GM23338 (cell line): ENCODE data around the gene RNF151. TPM values are rescaled to one million over a fixed set of nuclear protein-coding genes. Genes with fewer than 3 reads are reported as not detected.

Source experiments
- ATAC-seq: fragments of 200-7000 bp; cut with Tn5 transposase; 3 replicates; pipeline ENCODE4 v1.9.1; 2020
- DNase-seq: peaks from one replicate; pipeline ENCODE4 v3.0.0-alpha.2; 2015; ENCODE audit warnings: low spot score
- H2AFZ ChIP-seq: fragments of 200-600 bp; sonication (generic); 2 replicates; pipeline ENCODE4 v1.8.0; 2016; ENCODE audit warnings: antibody characterized with exemption, mild to moderate bottlenecking, moderate library complexity
- H3F3A ChIP-seq: fragments of 200-600 bp; sonication (generic); replicated peaks from 2 replicates; pipeline ENCODE4 v1.8.0; 2017; ENCODE audit warnings: antibody characterized with exemption, mixed run types, low read depth
- H3K27ac ChIP-seq: fragments of 200-600 bp; sonication (generic); 2 replicates; pipeline ENCODE4 v1.6.1; 2016; ENCODE audit warnings: low read depth
- H3K27me3 ChIP-seq: fragments of 200-600 bp; sonication (generic); 2 replicates; pipeline ENCODE4 v1.8.0; 2016; ENCODE audit warnings: mild to moderate bottlenecking, mixed run types, moderate library complexity; ENCODE audit not compliant: insufficient read depth
- H3K36me3 ChIP-seq: fragments of 200-600 bp; sonication (generic); 2 replicates; pipeline ENCODE4 v1.8.0; 2016; ENCODE audit warnings: mild to moderate bottlenecking; ENCODE audit not compliant: insufficient read depth
- H3K4me1 ChIP-seq: fragments of 200-600 bp; sonication (generic); 2 replicates; pipeline ENCODE4 v1.8.0; 2016; ENCODE audit warnings: mild to moderate bottlenecking, moderate library complexity; ENCODE audit not compliant: insufficient read depth
- H3K4me2 ChIP-seq: fragments of 200-600 bp; sonication (generic); 2 replicates; pipeline ENCODE4 v1.7.1; 2017; ENCODE audit warnings: mixed run types
- H3K4me3 ChIP-seq: fragments of 200-600 bp; sonication (generic); 2 replicates; pipeline ENCODE4 v1.6.1; 2016; ENCODE audit warnings: mixed run types
- H3K79me2 ChIP-seq: fragments of 200-600 bp; sonication (generic); replicated peaks from 2 replicates; pipeline ENCODE4 v1.8.0; 2017; ENCODE audit warnings: mild to moderate bottlenecking; ENCODE audit not compliant: insufficient read depth
- H3K9me2 ChIP-seq: fragments of 200-600 bp; sonication (generic); 2 replicates; pipeline ENCODE4 v1.8.0; 2017; ENCODE audit not compliant: insufficient read depth
- H4K20me1 ChIP-seq: fragments of 200-600 bp; sonication (generic); replicated peaks from 2 replicates; pipeline ENCODE4 v1.8.0; 2017; ENCODE audit warnings: mild to moderate bottlenecking; ENCODE audit not compliant: insufficient read depth
- H3K27ac Mint-ChIP-seq: 2 replicates; pipeline ENCODE4 v1.8.0; 2020; ENCODE audit warnings: inconsistent platforms, mild to moderate bottlenecking, moderate library complexity, mixed read lengths
- H3K27me3 Mint-ChIP-seq: 3 replicates; pipeline ENCODE4 v1.8.0; 2022; ENCODE audit warnings: low read depth, mild to moderate bottlenecking, moderate library complexity, mixed read lengths, inconsistent platforms; ENCODE audit not compliant: insufficient read depth, poor library complexity
- H3K36me3 Mint-ChIP-seq: 3 replicates; pipeline ENCODE4 v1.8.0; 2021; ENCODE audit warnings: low read depth, mild to moderate bottlenecking, inconsistent platforms, moderate library complexity, mixed read lengths
- H3K4me1 Mint-ChIP-seq: 3 replicates; pipeline ENCODE4 v1.8.0; 2020; ENCODE audit warnings: mild to moderate bottlenecking, inconsistent platforms, mixed read lengths
- H3K4me3 Mint-ChIP-seq: 3 replicates; pipeline ENCODE4 v1.8.0; 2021; ENCODE audit warnings: moderate library complexity, mild to moderate bottlenecking, inconsistent platforms, mixed read lengths
- H3K9me3 Mint-ChIP-seq: 3 replicates; pipeline ENCODE4 v1.8.0; 2020; ENCODE audit warnings: moderate library complexity, mild to moderate bottlenecking, inconsistent platforms, mixed read lengths
- CREB1 ChIP-seq: fragments of 250-450 bp; sonication (Bioruptor Pico); IDR thresholded peaks from 2 replicates; pipeline ENCODE4 v1.5.0; 2020; ENCODE audit warnings: low read depth, mild to moderate bottlenecking, moderate library complexity
- JUNB ChIP-seq: IDR thresholded peaks from one replicate; pipeline ENCODE4 v1.6.1; 2016; ENCODE audit warnings: antibody characterized with exemption; ENCODE audit not compliant: unreplicated experiment
- STAT1 ChIP-seq: IDR thresholded peaks from one replicate; pipeline ENCODE4 v1.6.1; 2016; ENCODE audit warnings: antibody characterized with exemption; ENCODE audit not compliant: unreplicated experiment
- polyA plus RNA-seq: library from polyadenylated mRNA; unstranded; fragments of >200 nt; fragmentation: Nextera tagmentation; extraction: Ambion mirVana; gene quantifications from 2 replicates; pipeline ENCODE4 v1.2.1, GENCODE V29; 2016
- total RNA-seq: library from RNA; depleted of rRNA; stranded (reverse); fragments of >200 nt; shearing (Covaris generic); gene quantifications from 2 replicates; pipeline ENCODE4 v1.2.3, GENCODE V29; 2014
- TF ChIP-seq, protein P1 (sequence below), 2 experiments: fragments of 200-600 bp in 1 of 2; sonication (generic) in 1 of 2; conservative IDR thresholded peaks; 2 replicates each; pipeline versions ENCODE4 v1.5.1 to v1.6.1; 2016 to 2017; ENCODE audit warnings: antibody characterized with exemption in 2 of 2, low read depth in 2 of 2, mild to moderate bottlenecking in 2 of 2, moderate library complexity in 1 of 2
- TF ChIP-seq, protein P2 (sequence below): IDR thresholded peaks from one replicate; pipeline ENCODE4 v1.6.1; 2018; ENCODE audit warnings: antibody characterized with exemption; ENCODE audit not compliant: unreplicated experiment
- TF ChIP-seq, protein P3 (sequence below): fragments of 250-450 bp; sonication (Bioruptor Pico); IDR thresholded peaks from 2 replicates; pipeline ENCODE4 v1.5.0; 2020; ENCODE audit warnings: mild to moderate bottlenecking, moderate library complexity

The RNF151 gene
- total and polyA plus RNA-seq, 2 experiments from 2014 or later, result not detected

DNA sequence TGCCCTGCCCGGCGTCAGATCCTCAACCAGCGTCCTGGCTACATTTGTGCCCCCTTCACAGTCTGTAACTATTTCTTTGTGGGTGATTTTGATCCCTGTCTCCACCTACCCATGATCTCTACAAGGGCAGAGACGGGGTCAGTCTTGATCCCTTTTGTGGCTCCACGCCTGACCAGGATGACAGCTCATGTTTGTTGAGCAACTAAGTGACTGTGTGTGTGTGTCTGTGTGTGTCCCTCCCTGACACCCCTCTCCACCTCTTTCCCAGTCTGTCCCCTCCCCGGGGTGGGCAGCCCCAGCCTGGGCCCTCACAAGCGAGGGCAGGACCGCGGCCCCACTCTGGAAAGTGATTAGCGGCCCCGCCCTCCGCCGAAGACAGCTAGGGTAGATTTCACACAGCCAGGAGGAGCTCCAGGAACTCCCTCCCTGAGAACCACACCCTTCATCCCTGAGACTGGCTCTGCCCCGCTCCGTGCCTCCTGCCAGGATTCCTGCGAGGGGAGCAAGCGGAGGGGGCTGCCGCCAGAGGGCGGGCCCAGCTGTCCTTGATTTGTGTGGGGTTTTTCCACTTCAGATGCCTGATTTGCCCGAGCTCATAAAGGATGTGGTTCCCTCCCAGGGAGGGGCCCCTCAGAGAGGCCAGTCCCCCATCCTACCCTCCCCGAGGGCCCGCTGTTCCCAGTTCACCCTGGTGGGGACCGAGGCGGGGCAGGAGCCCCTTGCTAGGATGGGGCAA lies 43.2 kb upstream of the RNF151 start:
- H3F3A ChIP-seq, result 0 out of 2 replicates have a peak, but pooled peaks cover 6% of the 10 kb centered on the region
- H3K4me2 ChIP-seq, result peak overlapping the region; percentile 76
- H3K9me2 ChIP-seq, result no peaks in the 10 kb centered on the region
- Mint-ChIP-seq H3K4me1 (peaks cover 15% of the 10 kb centered on the region), H3K36me3 (no peaks in the 10 kb centered on the region; the same call in 2 of the 3 replicates), H3K9me3 (no peaks in the 10 kb centered on the region), H3K4me3 (no peak overlapping the region), H3K27ac (no peak overlapping the region), H3K27me3 (peaks cover 67% of the 10 kb centered on the region)
- H2AFZ ChIP-seq, result peak overlapping the region; percentile 90
- peak; percentile 75 for ATAC-seq
- no peaks in the 10 kb centered on the region for H3K79me2 ChIP-seq
- no peak overlapping the region for H3K27ac ChIP-seq
- H3K4me1 ChIP-seq, result peaks cover 16% of the 10 kb centered on the region
- DNase-seq, result peak; percentile 83
- H3K36me3 ChIP-seq, result no peaks in the 10 kb centered on the region
- H4K20me1 ChIP-seq, result no peaks in the 10 kb centered on the region
- TF ChIP-seq, protein P1, sequence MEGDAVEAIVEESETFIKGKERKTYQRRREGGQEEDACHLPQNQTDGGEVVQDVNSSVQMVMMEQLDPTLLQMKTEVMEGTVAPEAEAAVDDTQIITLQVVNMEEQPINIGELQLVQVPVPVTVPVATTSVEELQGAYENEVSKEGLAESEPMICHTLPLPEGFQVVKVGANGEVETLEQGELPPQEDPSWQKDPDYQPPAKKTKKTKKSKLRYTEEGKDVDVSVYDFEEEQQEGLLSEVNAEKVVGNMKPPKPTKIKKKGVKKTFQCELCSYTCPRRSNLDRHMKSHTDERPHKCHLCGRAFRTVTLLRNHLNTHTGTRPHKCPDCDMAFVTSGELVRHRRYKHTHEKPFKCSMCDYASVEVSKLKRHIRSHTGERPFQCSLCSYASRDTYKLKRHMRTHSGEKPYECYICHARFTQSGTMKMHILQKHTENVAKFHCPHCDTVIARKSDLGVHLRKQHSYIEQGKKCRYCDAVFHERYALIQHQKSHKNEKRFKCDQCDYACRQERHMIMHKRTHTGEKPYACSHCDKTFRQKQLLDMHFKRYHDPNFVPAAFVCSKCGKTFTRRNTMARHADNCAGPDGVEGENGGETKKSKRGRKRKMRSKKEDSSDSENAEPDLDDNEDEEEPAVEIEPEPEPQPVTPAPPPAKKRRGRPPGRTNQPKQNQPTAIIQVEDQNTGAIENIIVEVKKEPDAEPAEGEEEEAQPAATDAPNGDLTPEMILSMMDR (conservative IDR thresholded peaks at IDR 0.05; ENCODE audit: low read depth in 2 of 2), result peak; percentile 59 to 61
- TF ChIP-seq STAT1, result no peak
- peaks cover 56% of the 10 kb centered on the region for H3K27me3 ChIP-seq
- peak overlapping the region; percentile 55 for H3K4me3 ChIP-seq

DNA sequence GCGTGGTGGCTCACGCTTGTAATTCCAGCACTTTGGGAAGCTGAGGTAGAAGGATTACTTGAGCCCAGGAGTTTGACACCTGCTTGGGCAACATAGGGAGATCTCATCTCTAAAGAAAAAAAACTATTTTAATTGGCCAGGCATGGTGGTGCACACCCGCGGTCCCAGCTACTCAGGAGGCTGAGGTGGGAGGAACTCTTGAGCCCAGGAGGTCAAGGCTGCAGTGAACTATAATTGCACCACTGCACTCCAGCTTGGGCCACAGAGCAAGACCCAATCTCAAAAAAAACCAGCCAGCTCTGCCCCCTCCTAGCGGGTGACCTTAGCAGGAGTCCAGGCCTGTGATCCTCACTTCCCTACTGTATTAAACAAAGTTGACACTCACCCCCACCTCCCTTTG lies 42.6 kb upstream of the RNF151 start:
- Histone ChIP-seq H3K27me3 (peaks cover 52% of the 10 kb centered on the region), H3K9me2 (no peaks in the 10 kb centered on the region), H3F3A (0 out of 2 replicates have a peak, but pooled peaks cover 6% of the 10 kb centered on the region), H2AFZ (peak overlapping the region; percentile 90), H3K79me2 (no peaks in the 10 kb centered on the region), H4K20me1 (no peaks in the 10 kb centered on the region), H3K36me3 (no peaks in the 10 kb centered on the region), H3K4me1 (peaks cover 16% of the 10 kb centered on the region), H3K4me3 (peak overlapping the region; percentile 55), H3K27ac (no peak overlapping the region), H3K4me2 (peak overlapping the region; percentile 76)
- no peaks in the 10 kb centered on the region; the same call in 2 of the 3 replicates for H3K36me3 Mint-ChIP-seq
- no peaks in the 10 kb centered on the region for H3K9me3 Mint-ChIP-seq
- peaks cover 63% of the 10 kb centered on the region for H3K27me3 Mint-ChIP-seq
- ATAC-seq, result no peak
- H3K4me3 Mint-ChIP-seq, result no peak overlapping the region
- no peak overlapping the region for H3K27ac Mint-ChIP-seq
- DNase-seq, result no peak
- peaks cover 15% of the 10 kb centered on the region for H3K4me1 Mint-ChIP-seq
- TF ChIP-seq, protein P2, sequence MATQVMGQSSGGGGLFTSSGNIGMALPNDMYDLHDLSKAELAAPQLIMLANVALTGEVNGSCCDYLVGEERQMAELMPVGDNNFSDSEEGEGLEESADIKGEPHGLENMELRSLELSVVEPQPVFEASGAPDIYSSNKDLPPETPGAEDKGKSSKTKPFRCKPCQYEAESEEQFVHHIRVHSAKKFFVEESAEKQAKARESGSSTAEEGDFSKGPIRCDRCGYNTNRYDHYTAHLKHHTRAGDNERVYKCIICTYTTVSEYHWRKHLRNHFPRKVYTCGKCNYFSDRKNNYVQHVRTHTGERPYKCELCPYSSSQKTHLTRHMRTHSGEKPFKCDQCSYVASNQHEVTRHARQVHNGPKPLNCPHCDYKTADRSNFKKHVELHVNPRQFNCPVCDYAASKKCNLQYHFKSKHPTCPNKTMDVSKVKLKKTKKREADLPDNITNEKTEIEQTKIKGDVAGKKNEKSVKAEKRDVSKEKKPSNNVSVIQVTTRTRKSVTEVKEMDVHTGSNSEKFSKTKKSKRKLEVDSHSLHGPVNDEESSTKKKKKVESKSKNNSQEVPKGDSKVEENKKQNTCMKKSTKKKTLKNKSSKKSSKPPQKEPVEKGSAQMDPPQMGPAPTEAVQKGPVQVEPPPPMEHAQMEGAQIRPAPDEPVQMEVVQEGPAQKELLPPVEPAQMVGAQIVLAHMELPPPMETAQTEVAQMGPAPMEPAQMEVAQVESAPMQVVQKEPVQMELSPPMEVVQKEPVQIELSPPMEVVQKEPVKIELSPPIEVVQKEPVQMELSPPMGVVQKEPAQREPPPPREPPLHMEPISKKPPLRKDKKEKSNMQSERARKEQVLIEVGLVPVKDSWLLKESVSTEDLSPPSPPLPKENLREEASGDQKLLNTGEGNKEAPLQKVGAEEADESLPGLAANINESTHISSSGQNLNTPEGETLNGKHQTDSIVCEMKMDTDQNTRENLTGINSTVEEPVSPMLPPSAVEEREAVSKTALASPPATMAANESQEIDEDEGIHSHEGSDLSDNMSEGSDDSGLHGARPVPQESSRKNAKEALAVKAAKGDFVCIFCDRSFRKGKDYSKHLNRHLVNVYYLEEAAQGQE, result no peak
- TF ChIP-seq JUNB (no peak), CREB1 (no peak)
- TF ChIP-seq, protein P1 (conservative IDR thresholded peaks at IDR 0.05; ENCODE audit: low read depth in 2 of 2), result no peak
- TF ChIP-seq, protein P3, sequence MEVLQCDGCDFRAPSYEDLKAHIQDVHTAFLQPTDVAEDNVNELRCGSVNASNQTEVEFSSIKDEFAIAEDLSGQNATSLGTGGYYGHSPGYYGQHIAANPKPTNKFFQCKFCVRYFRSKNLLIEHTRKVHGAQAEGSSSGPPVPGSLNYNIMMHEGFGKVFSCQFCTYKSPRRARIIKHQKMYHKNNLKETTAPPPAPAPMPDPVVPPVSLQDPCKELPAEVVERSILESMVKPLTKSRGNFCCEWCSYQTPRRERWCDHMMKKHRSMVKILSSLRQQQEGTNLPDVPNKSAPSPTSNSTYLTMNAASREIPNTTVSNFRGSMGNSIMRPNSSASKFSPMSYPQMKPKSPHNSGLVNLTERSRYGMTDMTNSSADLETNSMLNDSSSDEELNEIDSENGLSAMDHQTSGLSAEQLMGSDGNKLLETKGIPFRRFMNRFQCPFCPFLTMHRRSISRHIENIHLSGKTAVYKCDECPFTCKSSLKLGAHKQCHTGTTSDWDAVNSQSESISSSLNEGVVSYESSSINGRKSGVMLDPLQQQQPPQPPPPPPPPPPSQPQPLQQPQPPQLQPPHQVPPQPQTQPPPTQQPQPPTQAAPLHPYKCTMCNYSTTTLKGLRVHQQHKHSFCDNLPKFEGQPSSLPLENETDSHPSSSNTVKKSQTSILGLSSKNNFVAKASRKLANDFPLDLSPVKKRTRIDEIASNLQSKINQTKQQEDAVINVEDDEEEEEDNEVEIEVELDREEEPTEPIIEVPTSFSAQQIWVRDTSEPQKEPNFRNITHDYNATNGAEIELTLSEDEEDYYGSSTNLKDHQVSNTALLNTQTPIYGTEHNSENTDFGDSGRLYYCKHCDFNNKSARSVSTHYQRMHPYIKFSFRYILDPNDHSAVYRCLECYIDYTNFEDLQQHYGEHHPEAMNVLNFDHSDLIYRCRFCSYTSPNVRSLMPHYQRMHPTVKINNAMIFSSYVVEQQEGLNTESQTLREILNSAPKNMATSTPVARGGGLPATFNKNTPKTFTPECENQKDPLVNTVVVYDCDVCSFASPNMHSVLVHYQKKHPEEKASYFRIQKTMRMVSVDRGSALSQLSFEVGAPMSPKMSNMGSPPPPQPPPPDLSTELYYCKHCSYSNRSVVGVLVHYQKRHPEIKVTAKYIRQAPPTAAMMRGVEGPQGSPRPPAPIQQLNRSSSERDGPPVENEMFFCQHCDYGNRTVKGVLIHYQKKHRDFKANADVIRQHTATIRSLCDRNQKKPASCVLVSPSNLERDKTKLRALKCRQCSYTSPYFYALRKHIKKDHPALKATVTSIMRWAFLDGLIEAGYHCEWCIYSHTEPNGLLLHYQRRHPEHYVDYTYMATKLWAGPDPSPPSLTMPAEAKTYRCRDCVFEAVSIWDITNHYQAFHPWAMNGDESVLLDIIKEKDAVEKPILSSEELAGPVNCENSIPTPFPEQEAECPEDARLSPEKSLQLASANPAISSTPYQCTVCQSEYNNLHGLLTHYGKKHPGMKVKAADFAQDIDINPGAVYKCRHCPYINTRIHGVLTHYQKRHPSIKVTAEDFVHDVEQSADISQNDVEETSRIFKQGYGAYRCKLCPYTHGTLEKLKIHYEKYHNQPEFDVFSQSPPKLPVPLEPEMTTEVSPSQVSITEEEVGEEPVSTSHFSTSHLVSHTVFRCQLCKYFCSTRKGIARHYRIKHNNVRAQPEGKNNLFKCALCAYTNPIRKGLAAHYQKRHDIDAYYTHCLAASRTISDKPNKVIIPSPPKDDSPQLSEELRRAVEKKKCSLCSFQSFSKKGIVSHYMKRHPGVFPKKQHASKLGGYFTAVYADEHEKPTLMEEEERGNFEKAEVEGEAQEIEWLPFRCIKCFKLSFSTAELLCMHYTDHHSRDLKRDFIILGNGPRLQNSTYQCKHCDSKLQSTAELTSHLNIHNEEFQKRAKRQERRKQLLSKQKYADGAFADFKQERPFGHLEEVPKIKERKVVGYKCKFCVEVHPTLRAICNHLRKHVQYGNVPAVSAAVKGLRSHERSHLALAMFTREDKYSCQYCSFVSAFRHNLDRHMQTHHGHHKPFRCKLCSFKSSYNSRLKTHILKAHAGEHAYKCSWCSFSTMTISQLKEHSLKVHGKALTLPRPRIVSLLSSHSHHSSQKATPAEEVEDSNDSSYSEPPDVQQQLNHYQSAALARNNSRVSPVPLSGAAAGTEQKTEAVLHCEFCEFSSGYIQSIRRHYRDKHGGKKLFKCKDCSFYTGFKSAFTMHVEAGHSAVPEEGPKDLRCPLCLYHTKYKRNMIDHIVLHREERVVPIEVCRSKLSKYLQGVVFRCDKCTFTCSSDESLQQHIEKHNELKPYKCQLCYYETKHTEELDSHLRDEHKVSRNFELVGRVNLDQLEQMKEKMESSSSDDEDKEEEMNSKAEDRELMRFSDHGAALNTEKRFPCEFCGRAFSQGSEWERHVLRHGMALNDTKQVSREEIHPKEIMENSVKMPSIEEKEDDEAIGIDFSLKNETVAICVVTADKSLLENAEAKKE (CRISPR knock-in tag), result no peak
